ENCODE results near the gene KAZALD1.

- TF ChIP-seq E2F6 (IDR thresholded peaks at IDR 0.05; ENCODE audit: borderline replicate concordance, low read depth) (no peak), CTCF (IDR thresholded peaks at IDR 0.05) (no peak), BHLHE40 (IDR thresholded peaks at IDR 0.05; ENCODE audit: low read depth, low read length) (no peak), SMC3 (IDR thresholded peaks at IDR 0.05) (no peak), USF2 (IDR thresholded peaks at IDR 0.05) (no peak), MAX (IDR thresholded peaks at IDR 0.05) (no peak), EP300 (IDR thresholded peaks at IDR 0.05) (no peak), HDAC2 (IDR thresholded peaks at IDR 0.05) (no peak)
Measured at GRCh38 chr10:101071267-101071884, 9.6 kb downstream of the KAZALD1 start.
